Stromal cell of bone marrow (primary cell): ENCODE data around the gene ZFP36.

ENCODE experiments used
- DNase-seq: peaks from one replicate; pipeline ENCODE4 v3.0.0-alpha.2; 2012; ENCODE audit warnings: low read depth

Gene ZFP36

DNA sequence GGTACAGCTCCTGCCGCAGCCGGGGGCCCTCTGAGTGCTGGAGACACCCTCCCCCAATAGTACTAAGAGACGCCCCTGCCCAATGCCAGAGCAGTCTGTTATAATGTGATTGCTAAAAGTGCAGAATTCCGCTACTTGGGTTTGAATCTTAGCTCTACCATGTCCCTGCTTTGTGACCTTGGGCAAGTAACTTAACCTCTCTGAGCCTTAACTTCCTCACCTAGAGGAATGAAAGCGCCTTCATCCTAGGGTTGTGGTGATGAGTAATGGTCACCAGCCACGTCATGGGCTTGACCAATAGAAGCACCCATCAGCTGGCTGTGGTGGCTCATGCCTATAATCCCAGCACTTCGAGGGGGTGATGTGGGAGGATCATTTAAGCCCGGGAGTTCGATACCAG, 12.4 kb downstream of the ZFP36 start:
- no peak for DNase-seq

DNA sequence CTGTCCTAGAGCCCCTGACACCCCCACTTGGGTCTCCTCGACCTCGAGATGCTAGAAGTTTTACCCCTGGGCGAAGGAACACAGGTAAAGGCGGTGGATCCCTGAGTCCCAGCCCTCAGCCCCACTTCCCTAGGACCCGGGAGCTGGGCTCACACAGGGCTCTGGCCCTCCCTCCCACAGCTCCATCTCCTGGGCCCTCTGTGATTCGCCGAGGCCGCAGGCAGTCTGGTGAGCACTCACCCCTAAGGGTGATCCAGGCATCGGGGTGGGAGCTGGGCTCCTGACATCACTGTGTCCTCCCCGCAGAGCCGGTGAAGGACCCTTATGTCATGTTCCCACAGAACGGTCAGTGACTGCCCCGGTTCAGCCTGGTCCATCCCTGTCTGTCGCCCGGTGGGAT, 14.1 kb downstream of the ZFP36 start:
- DNase-seq, result no peak

DNA sequence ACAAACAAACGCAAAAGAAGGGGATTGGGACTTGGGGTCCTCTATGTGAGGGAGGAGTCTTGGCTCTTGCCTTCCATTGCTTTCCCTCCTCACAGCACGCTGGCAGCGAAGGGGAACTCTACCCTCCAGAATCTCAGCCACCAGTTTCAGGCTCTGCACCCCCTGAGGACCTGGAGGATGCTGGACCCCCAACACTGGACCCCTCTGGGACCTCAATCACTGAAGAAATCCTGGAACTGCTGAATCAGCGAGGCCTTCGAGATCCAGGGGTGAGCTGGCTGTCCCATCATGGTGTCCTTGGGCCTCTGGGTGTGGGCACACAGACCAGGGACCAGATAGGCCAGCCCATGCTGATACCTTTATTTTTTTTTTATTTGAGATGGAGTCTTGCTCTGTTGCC, 15.4 kb downstream of the ZFP36 start:
- no peak for DNase-seq

DNA sequence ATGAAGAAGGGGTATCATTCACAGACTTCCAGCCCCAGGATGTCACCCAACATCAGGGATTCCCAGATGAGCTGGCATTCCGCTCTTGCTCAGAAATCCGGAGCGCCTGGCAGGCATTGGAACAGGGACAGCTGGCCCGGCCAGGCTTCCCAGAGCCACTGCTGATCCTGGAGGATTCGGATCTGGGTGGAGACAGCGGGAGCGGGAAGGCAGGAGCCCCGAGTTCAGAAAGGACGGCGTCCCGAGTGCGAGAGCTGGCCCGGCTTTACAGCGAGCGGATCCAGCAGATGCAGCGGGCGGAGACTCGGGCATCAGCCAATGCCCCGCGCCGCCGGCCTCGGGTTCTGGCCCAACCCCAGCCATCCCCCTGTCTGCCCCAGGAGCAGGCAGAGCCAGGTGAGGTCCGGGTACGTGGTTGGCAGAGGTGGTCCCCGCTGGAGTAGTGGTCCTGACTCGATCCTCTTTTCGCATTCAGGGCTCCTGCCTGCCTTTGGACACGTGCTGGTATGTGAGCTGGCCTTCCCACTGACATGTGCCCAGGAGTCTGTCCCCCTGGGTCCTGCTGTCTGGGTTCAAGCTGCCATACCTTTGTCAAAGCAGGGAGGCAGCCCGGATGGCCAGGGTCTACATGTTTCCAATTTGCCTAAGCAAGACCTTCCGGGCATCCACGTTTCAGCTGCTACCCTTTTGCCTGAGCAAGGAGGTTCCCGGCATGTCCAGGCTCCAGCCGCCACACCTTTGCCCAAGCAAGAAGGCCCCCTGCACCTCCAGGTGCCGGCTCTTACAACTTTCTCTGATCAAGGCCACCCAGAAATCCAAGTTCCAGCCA, 16.8 kb downstream of the ZFP36 start:
- no peak for DNase-seq

DNA sequence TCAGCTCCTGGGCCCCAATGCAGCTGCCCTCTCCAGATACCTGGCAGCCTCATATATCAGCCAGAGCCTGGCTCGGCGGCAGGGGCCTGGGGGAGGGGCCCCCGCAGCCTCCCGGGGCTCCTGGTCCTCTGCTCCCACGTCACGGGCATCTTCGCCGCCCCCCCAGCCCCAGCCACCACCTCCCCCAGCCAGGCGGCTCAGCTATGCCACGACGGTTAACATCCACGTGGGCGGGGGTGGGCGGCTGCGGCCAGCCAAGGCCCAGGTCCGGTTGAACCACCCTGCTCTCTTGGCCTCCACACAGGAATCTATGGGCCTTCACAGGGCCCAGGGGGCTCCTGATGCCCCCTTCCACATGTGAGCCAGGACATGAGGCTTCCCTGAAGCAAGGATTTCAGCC, 18.3 kb downstream of the ZFP36 start:
- no peak for DNase-seq

DNA sequence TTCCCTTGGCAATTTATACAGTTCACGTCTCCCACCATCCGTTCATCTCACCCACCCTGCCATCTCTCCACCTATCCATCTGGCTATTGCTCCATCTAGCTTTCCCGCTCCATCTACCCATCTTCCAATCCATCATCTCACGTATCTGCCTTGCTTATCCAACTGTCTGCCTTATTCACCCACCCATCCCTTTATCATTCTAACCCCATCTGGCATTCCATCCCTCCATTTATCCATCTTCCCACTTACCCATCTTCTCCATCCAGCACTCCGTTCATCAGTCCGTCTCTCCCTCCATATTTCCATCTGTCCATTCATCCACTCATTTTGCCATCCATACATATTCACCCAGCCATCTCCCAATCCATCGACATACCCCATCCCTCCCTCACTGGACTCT, 19.1 kb downstream of the ZFP36 start:
- DNase-seq, result no peak

DNA sequence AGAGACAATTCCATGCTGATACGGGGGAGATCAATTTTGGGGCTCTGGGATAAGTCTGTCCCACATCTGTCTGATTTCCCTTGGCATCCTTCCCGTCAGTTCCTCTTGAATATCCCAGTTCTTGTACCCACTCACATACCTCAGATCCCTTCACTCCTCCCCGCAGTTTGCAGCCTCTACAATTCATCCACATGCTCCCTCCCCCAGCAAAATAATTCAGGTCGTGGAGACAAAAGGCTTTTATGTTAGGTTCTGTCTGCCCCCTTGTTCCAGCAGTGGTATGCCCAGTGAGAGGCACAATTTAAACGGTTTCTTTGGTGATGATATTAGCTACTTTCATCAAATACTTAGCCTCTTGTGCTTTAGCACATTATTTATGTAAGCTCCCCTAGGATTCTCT, 19.5 kb downstream of the ZFP36 start:
- DNase-seq, result no peak

DNA sequence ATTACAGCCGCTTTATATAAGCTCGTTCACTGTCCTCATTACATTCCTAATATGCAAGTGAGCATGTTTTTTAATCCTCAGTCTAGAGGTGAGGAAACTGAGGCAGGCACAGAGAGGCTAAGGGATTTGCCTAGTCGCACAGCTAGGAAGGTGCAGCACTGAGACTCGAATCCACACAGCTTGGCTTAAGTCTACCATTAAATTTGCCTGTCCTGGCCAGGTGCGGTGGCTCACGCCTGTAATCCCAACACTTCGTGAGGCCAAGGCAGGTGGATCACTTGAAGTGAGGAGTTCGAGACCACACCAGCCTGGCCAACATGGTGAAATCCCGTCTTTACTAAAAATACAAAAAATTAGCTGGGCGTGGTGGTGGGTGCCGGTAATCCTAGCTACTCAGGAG, 21.1 kb downstream of the ZFP36 start:
- DNase-seq, result no peak

DNA sequence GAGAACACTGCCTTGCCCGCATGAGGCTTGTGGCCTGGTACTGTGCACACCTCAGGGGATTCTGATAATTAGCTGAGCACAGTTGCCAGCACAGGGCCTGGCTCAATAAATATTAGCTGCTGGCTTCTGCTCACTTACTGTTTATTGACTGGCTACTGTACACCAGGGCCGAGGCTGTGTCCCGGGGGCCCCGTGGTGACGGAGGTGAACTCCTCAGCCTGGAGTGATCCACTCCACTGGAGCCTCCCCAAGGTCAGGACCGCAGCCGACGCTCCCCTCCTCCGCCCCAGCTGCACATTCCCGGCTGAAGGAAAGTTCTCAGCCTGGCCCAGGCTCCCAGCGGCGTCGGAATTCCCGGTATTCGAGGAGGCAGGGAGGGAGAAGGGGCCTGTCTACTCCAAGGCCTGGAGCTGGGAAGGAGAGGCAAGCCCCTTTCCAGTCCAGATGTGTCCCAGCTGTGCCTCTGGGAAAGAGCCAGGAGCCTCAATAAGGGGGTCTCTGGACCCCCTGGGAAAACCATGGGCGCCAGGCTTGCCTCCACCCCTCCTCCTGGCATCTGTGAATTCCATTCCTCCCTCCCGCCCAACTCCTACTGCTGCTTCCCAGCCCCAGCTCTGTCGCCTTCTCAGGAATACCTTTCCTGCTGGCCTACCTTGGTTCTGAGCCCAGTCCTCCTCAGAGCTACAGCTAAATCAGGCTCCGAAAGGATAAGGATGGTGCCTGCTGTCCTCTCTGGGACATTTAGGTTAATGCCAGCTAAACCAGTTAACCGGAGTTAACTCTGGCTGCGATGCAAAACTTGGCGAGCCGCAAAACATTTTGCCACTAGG, 21.9 kb downstream of the ZFP36 start:
- peak; percentile 65 for DNase-seq

DNA sequence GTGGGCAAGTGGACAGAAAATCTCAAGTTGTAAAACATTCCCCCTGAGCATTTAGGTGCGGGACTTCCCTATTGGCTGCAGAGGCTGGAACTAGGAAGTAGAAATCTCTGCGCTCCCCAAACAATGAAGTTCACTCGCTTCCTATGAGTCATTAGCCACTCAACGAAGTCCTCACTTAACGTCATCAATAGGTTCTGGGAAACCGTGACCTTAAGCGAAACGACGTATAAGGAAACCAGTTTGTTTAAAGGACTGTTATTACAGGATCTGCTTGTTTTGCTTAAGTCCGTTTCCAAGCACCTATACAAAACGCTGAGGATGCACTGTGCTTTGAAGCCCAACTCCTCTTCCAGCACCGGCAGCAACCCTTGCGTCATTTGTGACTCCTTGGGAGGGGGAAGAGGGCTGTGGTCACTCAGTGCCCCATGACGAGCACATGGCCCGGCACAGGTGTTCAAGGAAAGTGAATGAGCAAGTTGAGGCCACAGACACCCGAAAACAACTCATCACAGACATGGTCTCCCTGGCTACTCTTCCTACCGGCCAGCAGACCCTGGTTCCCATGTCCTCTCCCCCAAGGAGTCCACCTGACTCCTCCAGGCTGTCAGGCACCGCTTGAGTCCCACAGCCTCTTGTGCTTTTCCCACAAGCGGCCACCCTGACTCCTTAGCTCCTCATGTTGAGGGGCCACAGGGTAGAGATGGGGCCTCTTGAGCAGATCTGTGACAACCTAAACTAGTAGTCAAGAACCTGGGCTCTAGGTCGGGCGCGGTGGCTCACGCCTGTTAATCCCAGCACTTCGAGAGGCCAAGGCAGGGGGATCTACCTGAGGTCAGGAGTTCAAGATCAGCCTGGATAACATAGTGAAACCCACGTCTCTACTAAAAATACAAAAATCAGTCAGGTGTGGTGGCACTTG, 24.3 kb downstream of the ZFP36 start:
- DNase-seq, result no peak

DNA sequence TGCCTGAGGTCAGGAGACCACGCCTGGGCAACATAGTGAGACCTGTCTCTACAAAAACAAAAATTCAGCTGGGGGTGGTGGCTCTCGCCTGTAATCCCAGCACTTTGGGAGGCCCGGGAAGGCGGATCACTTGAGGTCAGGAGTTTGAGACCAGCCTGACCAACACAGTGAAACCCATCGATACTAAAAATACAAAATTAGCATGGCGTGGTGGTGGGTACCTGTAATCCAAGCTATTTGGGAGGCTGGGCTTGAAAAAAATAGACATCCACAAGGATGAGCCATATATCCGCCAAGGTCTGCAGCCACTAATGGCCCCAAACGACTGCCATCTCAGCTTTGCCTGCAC, 26.0 kb downstream of the ZFP36 start:
- no peak for DNase-seq

DNA sequence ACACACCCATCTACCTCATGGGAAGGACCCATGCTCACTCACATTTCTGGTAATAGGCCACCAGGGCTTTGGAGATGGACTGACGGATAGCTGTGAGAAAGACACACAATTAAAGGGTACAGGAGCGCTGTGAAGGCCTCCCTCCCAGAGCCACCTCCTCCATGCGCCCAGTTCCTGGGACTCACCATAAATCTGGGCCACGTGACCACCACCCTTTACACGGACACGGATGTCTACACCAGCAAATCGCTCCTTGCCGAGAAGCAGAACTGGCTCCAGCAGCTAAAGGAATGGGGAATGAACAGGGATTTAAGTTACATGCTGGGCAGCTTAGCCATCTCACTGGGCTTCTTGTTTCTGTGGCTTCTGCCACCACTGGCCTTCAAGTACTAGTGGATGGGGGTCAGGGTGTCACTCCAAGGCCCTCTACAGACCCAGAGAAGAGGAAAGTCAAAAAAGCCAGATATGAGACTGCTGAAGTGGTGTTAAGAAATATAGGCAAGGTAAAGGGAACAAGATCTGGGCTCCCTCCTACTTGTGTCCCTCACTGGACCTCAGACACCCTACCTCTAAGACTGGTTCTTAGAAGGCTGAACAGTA, 26.9 kb downstream of the ZFP36 start:
- no peak for DNase-seq

DNA sequence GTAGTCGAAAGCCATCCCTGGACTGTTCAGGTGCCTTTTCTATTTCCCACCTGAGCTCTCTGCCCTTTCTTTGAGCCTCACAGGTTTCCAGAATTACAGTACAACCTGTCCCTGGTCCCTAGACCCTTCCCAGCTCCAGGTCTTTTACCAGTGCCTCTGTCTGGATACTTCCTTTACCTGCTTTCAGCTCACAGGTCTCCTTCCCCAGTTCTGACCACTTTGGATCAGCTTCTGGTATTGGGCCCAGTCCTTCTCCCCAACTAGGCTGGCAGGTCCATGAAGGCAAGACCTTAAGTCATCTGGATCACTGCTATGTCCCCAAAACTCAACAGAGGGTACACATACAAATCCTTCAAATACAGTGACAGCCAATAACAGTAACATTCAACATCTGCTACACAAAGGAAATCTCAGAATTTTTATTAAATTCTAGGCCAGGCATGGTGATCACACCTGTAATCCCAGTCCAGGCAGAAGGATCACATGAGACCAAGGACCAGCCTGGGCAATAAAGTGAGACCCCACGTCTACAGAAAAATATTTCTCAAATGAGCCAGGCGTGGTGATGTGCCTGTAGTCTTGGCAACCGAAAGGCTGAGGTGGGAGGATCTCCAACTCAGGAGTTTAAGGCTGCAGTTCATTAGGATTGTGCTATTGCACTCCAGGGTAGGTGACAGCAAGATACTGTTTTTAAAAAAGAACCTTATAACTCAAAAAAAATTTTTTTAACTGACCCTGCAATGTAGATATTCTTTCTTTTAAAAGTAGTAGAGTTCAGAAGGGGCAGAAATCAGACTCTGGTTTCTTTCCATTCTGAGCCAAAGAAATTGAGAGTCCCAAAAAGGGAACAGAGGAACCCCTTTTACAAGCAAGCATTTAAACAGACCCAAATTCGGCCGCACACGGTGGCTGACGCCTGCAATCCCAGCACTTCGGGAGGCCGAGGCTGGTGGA, 27.8 kb downstream of the ZFP36 start:
- DNase-seq, result no peak

DNA sequence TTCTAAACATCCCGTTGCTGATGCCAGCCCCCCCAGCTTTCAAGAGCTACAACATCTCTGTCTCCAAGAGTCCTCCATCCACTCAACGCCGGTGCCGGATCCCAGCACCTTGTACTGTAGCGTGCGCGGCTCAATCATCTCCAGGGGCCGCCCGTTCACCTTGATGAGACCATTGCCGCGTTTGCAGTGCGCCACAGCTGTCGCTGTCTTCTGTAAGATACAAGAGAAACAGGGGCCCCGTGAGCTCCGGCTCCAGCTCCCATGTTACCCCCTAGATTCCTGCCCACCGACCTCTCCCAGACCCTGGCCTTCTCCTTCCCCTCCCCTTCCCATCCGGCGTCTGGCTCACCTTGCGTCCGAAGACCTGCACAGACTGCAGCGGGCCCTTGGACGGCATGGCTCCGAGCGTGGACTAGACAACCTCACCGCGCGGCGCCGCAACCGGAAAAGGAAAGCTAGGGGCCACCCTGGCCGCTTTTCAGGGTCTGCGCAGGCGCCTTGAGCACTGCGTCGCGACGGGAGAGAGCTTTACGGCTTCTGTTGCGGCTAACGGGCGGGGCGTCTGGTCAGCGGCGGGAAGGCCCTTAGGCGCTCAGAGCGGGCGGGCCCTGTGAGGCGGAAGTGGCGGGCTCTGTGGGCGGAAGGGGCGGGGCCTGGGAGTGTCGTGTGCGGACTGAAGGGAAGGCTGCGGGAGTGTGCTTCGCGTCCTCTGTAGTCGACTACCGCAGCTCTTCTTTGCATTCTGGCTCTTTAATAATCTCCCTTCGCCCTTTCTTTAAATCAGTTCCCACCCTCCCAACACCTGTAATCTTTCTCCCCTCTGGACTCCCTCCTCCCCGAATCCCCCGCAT, 29.1 kb downstream of the ZFP36 start, which contains the start of gene RPS16:
RPS16 (minus strand) TSS at position 451 of the 851 bp plus-strand sequence; CDS start at position 397, 54 bp downstream.
- DNase-seq, result peak; percentile 95

DNA sequence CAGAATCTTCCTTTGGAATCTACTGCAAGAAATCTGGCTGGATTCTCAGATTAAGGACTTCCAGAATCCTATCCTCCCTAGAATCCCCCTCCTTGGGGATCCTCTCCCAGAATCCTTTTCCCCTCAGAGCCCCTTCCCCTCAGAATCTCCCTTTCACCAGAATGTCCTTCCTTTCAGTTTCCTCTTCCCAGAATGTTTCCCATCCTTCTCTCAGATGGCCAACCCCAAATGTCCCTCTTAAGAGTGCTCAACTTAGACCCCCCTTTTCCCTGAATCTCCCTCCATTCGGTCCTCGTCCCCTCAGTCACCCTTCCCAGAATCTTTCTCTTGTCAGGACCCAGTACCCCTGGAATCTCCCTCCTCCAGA, 29.7 kb downstream of the ZFP36 start:
- DNase-seq, result no peak

DNA sequence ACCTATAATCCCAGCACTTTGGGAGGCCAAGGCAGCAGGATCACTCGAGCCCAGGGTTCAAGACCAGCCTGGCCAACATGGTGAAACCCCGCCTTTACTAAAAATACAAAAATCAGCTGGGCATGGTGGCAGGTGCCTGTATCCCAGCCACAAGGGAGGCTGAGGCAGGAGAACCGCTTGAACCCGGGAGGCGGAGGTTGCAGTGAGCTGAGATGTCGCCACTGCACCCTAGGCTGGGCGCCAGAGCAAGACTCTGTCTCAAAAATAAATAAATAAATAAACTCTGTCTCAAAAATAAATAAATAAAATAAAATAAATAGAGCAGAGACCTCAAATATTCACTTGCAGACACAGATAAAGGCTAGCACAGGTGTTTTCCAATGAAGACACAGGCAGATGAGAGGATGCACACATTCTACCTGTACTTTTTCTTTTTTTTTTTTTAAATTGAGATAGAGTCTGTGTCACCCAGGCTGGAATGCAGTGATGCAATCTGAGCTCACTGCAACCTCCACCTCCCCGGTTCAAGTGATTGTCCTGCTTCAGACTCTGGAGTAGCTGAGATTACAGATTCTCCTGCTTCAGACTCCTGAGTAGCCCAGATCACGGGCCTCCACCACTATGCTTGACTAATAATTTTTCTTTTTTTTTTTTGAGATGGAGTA, 31.8 kb downstream of the ZFP36 start:
- DNase-seq, result no peak

DNA sequence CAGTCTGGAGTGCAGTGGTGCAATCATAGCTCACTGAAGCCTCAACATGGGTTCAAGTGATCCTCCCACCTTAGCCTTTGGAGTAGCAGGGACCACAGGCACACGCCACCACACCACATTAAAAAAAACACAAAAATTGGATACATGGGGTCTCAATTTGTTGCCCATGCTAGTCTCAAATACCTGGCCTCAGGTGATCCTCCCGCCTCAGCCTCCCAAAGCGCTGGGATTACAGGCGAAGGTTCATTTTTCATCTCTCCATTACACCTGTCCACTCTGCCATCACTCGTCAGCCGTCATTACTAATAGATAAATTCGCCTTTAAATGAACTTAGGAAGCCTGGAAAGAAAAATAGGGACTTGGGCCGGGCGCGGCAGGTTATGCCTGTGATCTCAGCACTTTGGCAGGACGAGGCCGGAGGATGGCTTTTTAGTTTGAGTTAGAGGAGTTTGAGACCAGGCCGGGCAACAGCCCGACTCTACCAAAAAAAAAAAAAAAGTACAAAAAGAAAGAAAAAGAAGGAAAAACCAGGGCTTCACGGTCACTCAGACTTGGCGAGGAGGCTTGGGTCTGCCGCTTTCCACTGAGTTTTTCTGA, 38.0 kb downstream of the ZFP36 start:
- no peak for DNase-seq

DNA sequence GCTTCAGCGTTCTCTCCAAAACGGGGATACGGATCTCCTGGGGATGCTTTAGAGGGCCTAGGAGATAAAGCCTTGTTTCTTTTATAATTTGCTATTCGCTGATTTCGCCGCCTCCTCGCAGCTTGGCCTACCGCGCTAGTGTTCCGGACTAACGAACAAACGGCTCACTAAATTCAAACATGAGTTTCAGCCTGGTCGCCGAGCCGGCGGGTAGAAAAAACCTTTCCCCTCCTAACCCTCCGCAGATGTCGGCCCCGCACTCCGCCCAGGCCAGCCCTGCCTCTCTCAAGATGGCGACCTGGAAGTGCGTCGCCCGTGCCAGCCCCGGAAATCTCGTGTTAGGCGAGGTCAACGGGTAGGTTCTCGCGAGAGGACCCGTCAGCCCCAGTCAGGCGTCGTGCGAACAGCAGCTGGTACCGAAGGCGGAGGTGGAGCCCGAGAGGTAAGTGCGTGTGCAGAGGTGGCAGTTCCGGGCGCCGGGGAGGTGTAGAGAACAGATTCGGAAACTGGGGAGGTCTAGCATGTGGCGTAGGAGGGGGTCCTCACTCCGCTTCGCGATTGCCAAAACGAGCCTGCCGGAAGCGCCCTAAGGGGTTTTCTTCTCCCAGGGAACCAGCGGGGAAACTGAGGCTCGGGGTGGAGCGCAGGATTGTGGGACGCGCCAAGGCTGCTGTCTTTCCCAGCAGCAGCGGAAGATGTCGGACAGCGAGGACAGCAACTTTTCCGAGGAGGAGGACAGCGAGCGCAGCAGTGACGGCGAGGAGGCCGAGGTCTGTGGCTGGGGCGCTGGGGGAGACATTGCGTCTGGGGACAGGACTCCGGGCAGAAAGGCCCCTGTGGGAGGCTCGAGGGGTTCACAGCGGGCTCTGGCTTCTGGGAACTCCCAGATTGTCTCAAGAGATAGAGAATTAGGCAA, 38.8 kb downstream of the ZFP36 start, which contains the start of gene SUPT5H:
SUPT5H (plus strand) TSS at position 387 of the 916 bp plus-strand sequence; CDS start at position 696, 309 bp downstream.
- peak; percentile 93 for DNase-seq
